NCI-H510A (cell line): ENCODE measurements around the gene SDE2.
"Not testable (repeated sequence)": the region's sequence is repeated elsewhere in the genome, so short reads cannot be mapped to it uniquely, and the experiment has no call there.

Source experiments
- DNase-seq: peaks from one replicate; lab custom pipeline; 2025; lab: John Stamatoyannopoulos, UW

Gene SDE2

GRCh38 chr1:225999227-225999911, at the start of gene SDE2:
Gene SDE2, minus strand, starts transcription at chr1:225999343. Its CDS starts 31 bp downstream, at chr1:225999312.
- peak; percentile 97 for DNase-seq

GRCh38 chr1:226048886-226049285, 49.7 kb upstream of the SDE2 start:
- DNase-seq, result no peak

GRCh38 chr1:226047495-226047894, 48.4 kb upstream of the SDE2 start:
- DNase-seq, result no peak

- no peak for DNase-seq
Measured at GRCh38 chr1:226046240-226046639, 47.1 kb upstream of the SDE2 start.

GRCh38 chr1:226044514-226045101, 45.5 kb upstream of the SDE2 start:
- no peak for DNase-seq

GRCh38 chr1:226041419-226041818, 42.3 kb upstream of the SDE2 start:
- no peak for DNase-seq

- DNase-seq, result no peak
Measured at GRCh38 chr1:226038661-226039060, 39.5 kb upstream of the SDE2 start.

GRCh38 chr1:226035915-226036314, 36.8 kb upstream of the SDE2 start:
- no peak for DNase-seq

GRCh38 chr1:226034482-226034881, 35.3 kb upstream of the SDE2 start:
- DNase-seq, result no peak

GRCh38 chr1:226033991-226034390, 34.8 kb upstream of the SDE2 start:
- no peak for DNase-seq

GRCh38 chr1:226033582-226033981, 34.4 kb upstream of the SDE2 start:
- DNase-seq, result no peak

- no peak for DNase-seq
Measured at GRCh38 chr1:226029568-226030225, 30.6 kb upstream of the SDE2 start.

GRCh38 chr1:226029093-226029496, 30.0 kb upstream of the SDE2 start:
- DNase-seq, result no peak

- DNase-seq, result no peak
Measured at GRCh38 chr1:226027538-226028217, 28.5 kb upstream of the SDE2 start.

- no peak for DNase-seq
Measured at GRCh38 chr1:226026833-226027232, 27.7 kb upstream of the SDE2 start.

- no peak for DNase-seq
Measured at GRCh38 chr1:226023735-226024134, 24.6 kb upstream of the SDE2 start.

GRCh38 chr1:226021801-226022200, 22.7 kb upstream of the SDE2 start:
- no peak for DNase-seq

GRCh38 chr1:226021401-226021800, 22.3 kb upstream of the SDE2 start:
- DNase-seq, result no peak

GRCh38 chr1:226019572-226019971, 20.4 kb upstream of the SDE2 start:
- no peak for DNase-seq

GRCh38 chr1:226017070-226017469, 17.9 kb upstream of the SDE2 start:
- DNase-seq, result no peak

- no peak for DNase-seq
Measured at GRCh38 chr1:226009650-226010044, 10.5 kb upstream of the SDE2 start.

- not testable (repeated sequence) for DNase-seq
Measured at GRCh38 chr1:226007126-226007892, 8.2 kb upstream of the SDE2 start.
